Kidney (tissue), 14 donors: ENCODE results near the gene MSRB3. TPM values are rescaled to one million over a fixed set of nuclear protein-coding genes. Genes with fewer than 3 reads are reported as not detected.

Experiments
- DNase-seq, 5 donors: peaks; one replicate each; pipeline ENCODE4 v3.0.0-alpha.2; 2013 to 2020
- FAIRE-seq: peaks from 2 replicates; lab custom pipeline; 2012; peaks lifted over from hg19 to GRCh38; lab: Jason Lieb, UNC
- H3K27ac ChIP-seq, 2 donors: one replicate each; pipeline ENCODE4 v1.7.0; 2013; ENCODE audit warnings: low read depth in 2 of 2, low read length in 2 of 2, inconsistent platforms in 1 of 2
- H3K27me3 ChIP-seq: one replicate; pipeline ENCODE4 v1.7.1; 2013; ENCODE audit warnings: low read length, inconsistent platforms; ENCODE audit not compliant: control insufficient read depth, insufficient read depth
- H3K36me3 ChIP-seq, 3 donors: one replicate each; pipeline versions ENCODE4 v1.7.0 to v1.7.1; 2013; ENCODE audit warnings: low read length in 3 of 3, control low read depth in 1 of 3, inconsistent platforms in 1 of 3; ENCODE audit not compliant: insufficient read depth in 3 of 3, control insufficient read depth in 2 of 3
- H3K4me1 ChIP-seq, 3 donors: one replicate each; pipeline versions ENCODE4 v1.7.0 to v1.7.1; 2013; ENCODE audit warnings: low read length in 3 of 3, inconsistent platforms in 1 of 3, low read depth in 1 of 3; ENCODE audit not compliant: control insufficient read depth in 2 of 3, insufficient read depth in 2 of 3
- H3K4me3 ChIP-seq, 3 donors: one replicate each; pipeline versions ENCODE4 v1.7.0 to v1.8.1; 2013; ENCODE audit warnings: low read length in 3 of 3, control low read depth in 1 of 3, inconsistent platforms in 1 of 3
- H3K9ac ChIP-seq, 3 donors: one replicate each; pipeline versions ENCODE4 v1.7.0 to v1.7.1; 2013; ENCODE audit warnings: low read length in 3 of 3, control low read depth in 1 of 3, inconsistent platforms in 1 of 3
- H3K9me3 ChIP-seq, 3 donors: one replicate each; pipeline versions ENCODE4 v1.7.0 to v1.7.1; 2013; ENCODE audit warnings: low read length in 3 of 3, control low read depth in 1 of 3, inconsistent platforms in 1 of 3; ENCODE audit not compliant: control insufficient read depth in 2 of 3, insufficient read depth in 1 of 3
- CTCF ChIP-seq: IDR thresholded peaks from 3 replicates; pipeline ENCODE4 v1.5.1; 2012; ENCODE audit warnings: mild to moderate bottlenecking, moderate library complexity, borderline replicate concordance; ENCODE audit not compliant: insufficient read depth; ENCODE audit errors: extremely low read depth
- intact Hi-C: fragments of 100-400 bp; cut with DNase I; formaldehyde crosslinking; loops from one replicate; pipeline ENCODE4 v1.11.1; 2022
- polyA plus RNA-seq: library from polyadenylated mRNA; stranded (reverse); fragments of 350-450 nt; fragmentation: Illumina TruSeq; extraction: RNeasy Lipid Tissue Mini Kit (QIAGEN cat#74804); gene quantifications from one replicate; pipeline ENCODE4 v1.2.3, GENCODE V29; 2014; ENCODE audit warnings: low read depth, low replicate concordance; ENCODE audit not compliant: insufficient read depth
- total RNA-seq: library from RNA; stranded (reverse); fragmentation: NEBNext Ultra II Directional; extraction: Animal tissue kit (Norgen Biotek cat#: 25700); gene quantifications from one replicate; pipeline ENCODE4 v1.2.1, GENCODE V29; 2021
- donor health status: control.
- donor health status: control.
- donor health status: control.
- donor health status: control.
- donor health status: control.
- donor health status: DM: yes; HTN: yes; CAD: no.
- donor health status: Normal renal cell carcinoma (clear cell type).

The MSRB3 gene
- total and polyA plus RNA-seq, 2 donors from 2014 or later, result 10.3 to 35.9 TPM

DNA sequence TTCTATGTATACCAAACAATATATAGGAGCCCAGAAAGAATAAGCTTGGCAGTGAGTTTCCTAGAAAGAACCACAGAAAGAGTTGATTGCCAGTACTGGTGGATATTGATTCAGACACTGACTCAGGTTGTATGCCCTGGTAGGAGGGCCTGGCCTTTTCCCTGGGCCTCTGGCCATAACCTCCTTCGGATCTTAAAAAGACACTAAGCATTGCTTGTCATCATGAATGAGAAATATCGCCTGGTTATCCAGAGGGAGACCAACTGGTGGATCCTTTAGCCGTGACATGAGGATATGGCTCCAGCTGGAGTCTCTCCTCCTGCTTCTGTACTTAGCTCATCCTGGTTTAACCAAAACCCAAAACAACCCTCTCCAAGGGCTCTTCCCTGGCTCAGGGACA, 231.5 kb downstream of the MSRB3 start:
- Histone ChIP-seq H3K27ac (no peak overlapping the region), H3K36me3 (no peaks in the 10 kb centered on the region), H3K4me3 (no peak overlapping the region), H3K27me3 (no peaks in the 10 kb centered on the region), H3K9me3 (no peaks in the 10 kb centered on the region), H3K4me1 (peaks cover 0 to 8% (median 0%) of the 10 kb centered on the region in 3 donors), H3K9ac (no peak overlapping the region)
- DNase-seq (peak in 2 of 5 donors; percentile 26 to 61), FAIRE-seq (no peak)
- intact Hi-C loops, result no loop called here
- no peak for TF ChIP-seq CTCF

DNA sequence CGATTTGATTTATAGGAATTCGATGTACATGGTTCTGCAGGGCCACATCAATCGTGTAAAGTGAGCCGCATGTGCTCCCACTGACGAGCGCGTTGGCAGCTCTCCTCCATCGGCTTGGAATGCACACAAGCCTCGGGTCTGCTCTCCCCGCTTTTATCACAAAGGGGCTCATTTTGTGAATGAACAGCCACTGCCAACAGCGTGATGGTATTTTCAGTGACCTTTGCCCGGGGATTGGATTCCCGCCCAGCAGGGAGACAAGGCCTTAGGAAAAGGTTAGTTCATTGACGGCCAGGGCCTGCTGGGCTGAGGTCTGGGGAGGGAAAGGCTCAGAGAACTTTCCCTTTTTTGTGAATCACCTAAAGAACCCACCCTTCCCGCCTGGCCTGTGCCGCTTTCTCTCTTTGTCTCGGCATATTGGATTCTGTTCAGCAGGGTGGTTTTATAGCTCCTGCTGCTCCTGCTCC, 232.1 kb downstream of the MSRB3 start:
- H3K27ac ChIP-seq, result no peak overlapping the region
- no peaks in the 10 kb centered on the region for H3K36me3 ChIP-seq
- H3K27me3 ChIP-seq, result no peaks in the 10 kb centered on the region
- intact Hi-C loops, result no loop called here
- no peak overlapping the region for H3K4me3 ChIP-seq
- DNase-seq, result peak; percentile 73 to 92 (median 84)
- H3K9ac ChIP-seq, result no peak overlapping the region
- FAIRE-seq, result no peak
- no peaks in the 10 kb centered on the region for H3K9me3 ChIP-seq
- no peak for TF ChIP-seq CTCF
- peaks cover 0 to 8% (median 0%) of the 10 kb centered on the region in 3 donors for H3K4me1 ChIP-seq

DNA sequence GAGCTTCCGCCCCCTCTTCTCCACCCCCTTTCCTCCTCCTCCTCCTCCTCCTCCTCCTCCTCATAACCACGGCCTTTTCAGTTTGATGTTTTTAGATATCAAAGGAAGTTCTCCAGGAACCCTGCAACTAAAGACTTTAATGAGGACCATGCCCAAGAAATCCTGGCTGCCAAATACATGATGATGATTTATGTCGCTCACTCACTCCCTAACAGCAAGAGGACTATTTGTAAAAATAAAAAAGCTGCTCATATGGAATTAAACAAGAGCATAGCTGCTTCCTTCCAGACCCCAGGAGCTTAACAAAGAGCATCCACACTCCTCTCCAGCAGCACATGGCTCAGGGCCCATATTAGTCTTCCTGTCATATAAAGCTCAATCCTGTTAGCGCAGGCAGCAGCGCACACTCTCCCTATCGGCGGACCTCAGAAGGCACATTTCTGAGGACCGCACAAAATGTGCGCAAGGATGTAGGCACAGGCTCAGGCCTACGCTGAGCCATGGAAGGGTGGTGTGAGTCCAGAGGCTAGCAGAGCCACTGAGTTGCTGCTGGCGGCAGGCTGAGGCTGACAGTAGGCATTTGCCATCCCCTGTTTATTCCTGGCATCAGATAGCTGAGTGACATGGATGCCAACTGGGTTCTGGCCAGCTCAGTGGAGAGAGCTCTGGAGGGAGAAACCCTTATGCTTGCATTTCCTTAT, 232.8 kb downstream of the MSRB3 start:
- intact Hi-C loops, result no loop called here
- Histone ChIP-seq H3K4me1 (peaks cover 0 to 8% (median 0%) of the 10 kb centered on the region in 3 donors), H3K9ac (no peak overlapping the region), H3K4me3 (no peak overlapping the region), H3K27ac (no peak overlapping the region), H3K36me3 (no peaks in the 10 kb centered on the region), H3K27me3 (no peaks in the 10 kb centered on the region), H3K9me3 (no peaks in the 10 kb centered on the region)
- DNase-seq (peak in 3 of 5 donors; percentile 46 to 78 (median 71)), FAIRE-seq (no peak)
- TF ChIP-seq CTCF, result no peak
